ENCODE results near the gene DMTF1.
"Not testable (repeated sequence)": the region's sequence is repeated elsewhere in the genome, so short reads cannot be mapped to it uniquely, and the experiment has no call there.

The DMTF1 gene

GRCh38 chr7:87234949-87235348 is 82.7 kb downstream of the DMTF1 start:
- no peak for DNase-seq (ENCODE audit: low spot score)
- Histone ChIP-seq H3K4me3 (no peak overlapping the region), H3K27ac (no peak overlapping the region)
- no peak for TF ChIP-seq CTCF (IDR thresholded peaks at IDR 0.05)

- DNase-seq (ENCODE audit: low spot score); H3K27ac ChIP-seq; H3K4me3 ChIP-seq: not testable (repeated sequence)
These were observed 86.3 kb downstream of the DMTF1 start for GRCh38 chr7:87238464-87239051.

GRCh38 chr7:87245671-87246070 is 93.4 kb downstream of the DMTF1 start:
- not testable (repeated sequence) for H3K4me3 ChIP-seq; H3K27ac ChIP-seq; DNase-seq (ENCODE audit: low spot score)

All from coronary artery (tissue), 2 donors.